ENCODE measurements around the gene LCN10.

Gene LCN10

GRCh38 chr9:136724772-136725171 lies 18.0 kb downstream of the LCN10 start:
- DNase-seq (ENCODE audit: low spot score), result no peak
- H3K27ac ChIP-seq, result no peak overlapping the region
- H3K4me3 ChIP-seq, result no peak overlapping the region
- TF ChIP-seq CTCF (IDR thresholded peaks at IDR 0.05), result no peak

DNA sequence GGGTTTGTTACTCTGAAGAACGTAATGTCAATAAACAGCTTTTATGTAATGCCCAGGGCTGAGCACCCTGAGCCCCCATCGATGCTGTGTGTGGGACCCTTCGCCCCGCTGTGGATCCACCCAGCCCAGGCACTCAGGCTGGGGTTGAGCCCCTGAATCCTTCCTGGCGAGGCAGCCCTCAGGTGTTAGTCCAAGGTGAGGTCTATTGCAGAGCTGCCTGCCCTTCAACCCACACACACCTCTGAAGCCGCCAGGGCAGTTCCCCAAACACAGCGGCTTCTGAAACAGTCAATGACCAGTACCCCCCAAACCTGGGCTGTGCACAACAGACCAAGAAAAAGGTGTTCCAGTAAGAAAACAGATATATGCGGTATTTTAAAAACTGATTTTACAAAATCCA lies 18.8 kb downstream of the LCN10 start:
- DNase-seq (ENCODE audit: low spot score), result no peak
- Histone ChIP-seq H3K4me3 (no peak overlapping the region), H3K27ac (no peak overlapping the region)
- TF ChIP-seq CTCF (IDR thresholded peaks at IDR 0.05), result no peak

GRCh38 chr9:136723362-136723976 lies 19.3 kb downstream of the LCN10 start:
- DNase-seq (ENCODE audit: low spot score), result no peak
- Histone ChIP-seq H3K27ac (no peak overlapping the region), H3K4me3 (no peak overlapping the region)
- no peak for TF ChIP-seq CTCF (IDR thresholded peaks at IDR 0.05)

DNA sequence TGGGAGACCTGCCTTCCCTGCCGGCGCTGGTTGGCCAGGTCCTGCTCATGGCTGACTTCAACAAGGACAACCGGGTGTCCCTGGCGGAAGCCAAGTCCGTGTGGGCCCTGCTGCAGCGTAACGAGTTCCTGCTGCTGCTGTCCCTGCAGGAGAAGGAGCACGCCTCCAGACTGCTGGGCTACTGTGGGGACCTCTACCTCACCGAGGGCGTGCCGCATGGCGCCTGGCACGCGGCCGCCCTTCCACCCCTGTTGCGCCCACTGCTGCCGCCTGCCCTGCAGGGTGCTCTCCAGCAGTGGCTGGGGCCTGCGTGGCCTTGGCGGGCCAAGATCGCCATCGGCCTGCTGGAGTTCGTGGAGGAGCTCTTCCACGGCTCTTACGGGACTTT lies 19.8 kb downstream of the LCN10 start:
- H3K27ac ChIP-seq, result no peak overlapping the region
- DNase-seq (ENCODE audit: low spot score), result no peak
- no peak for TF ChIP-seq CTCF (IDR thresholded peaks at IDR 0.05)
- no peak overlapping the region for H3K4me3 ChIP-seq

DNA sequence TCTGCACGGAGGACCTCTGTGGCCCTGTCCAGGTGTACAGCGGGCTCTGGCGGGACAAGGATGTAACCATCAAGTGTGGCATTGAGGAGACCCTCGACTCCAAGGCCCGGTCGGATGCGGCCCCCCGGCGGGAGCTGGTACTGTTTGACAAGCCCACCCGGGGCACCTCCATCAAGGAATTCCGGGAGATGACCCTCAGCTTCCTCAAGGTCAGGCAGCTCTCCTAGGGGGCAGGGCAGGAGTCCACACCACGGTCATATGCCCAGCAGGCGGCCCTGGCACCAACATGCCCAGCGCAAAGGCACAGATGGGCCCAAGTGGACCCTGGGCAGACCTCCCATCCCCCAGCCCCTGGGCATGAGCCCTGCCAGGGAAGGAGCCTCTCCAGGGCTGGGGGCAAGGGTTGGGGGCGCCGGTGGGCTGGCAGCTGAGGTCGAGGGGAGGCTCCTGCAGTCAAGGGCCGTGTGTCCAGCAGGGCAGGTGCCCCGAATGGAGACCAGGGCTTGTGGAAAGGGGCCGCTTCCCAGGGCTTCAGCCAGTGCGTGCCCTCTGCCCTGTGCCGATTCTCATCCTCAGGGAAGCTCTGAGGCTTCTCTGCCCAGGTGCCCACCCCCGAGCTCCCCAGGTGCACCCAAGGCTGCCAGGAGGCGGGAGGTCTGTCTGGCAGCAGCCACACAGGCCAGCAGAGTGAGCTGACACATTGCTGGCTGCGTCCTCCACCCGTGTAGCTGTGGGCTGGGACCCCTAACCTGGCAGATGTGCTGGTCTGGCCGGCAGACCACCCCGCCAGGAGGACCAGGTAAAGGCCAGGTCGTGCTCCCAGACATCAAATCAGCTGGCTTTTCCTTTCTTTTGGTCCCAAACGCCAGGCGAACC lies 20.4 kb downstream of the LCN10 start:
- Histone ChIP-seq H3K4me3 (no peak overlapping the region), H3K27ac (no peak overlapping the region)
- DNase-seq (ENCODE audit: low spot score), result no peak
- TF ChIP-seq CTCF (IDR thresholded peaks at IDR 0.05), result no peak

DNA sequence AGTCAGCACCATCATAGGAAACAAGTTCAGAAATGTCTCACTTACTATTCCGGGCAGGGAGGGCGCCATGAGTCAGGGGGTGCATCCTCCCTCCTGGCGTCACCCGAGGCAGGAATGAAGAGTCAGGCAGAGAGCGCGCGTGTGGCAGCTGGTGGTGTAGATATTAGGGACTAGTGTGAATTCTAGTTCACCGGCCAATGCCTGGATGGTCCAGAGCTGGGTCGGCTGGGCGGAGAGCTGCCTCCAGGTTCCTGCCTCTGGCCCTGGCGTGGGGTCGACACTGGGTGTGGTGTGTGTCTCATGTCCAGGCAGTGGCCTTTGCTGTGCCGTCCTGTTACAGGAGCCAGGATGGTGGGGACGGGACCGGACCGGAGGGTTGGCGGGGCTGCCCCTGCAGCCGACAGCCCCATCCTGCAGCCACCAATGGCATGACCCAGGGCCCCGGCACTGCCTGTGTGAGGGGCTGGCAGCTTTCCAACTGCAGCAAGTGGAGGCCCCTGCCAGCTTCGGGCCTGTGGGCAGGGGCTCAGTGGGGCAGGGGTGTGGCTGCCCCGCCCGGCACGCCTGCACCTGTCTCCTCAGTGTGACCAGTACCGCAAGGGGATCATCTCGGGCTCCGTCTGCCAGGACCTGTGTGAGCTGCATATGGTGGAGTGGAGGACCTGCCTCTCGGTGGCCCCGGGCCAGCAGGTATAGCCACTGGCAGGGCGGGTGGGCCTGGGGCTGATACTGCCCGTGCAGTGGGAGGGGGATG lies 21.2 kb downstream of the LCN10 start:
- no peak for DNase-seq (ENCODE audit: low spot score)
- Histone ChIP-seq H3K27ac (peak overlapping the region in 1 of 2 donors; percentile 62), H3K4me3 (no peak overlapping the region)
- TF ChIP-seq CTCF (IDR thresholded peaks at IDR 0.05), result no peak

Data from coronary artery (tissue), 2 donors.